ENCODE measurements around the gene SHANK1.

SHANK1 gene

GRCh38 chr19:50686310-50687032, 33.1 kb downstream of the SHANK1 start:
- DNase-seq (ENCODE audit: low read depth): no peak

- DNase-seq (ENCODE audit: low read depth): peak; percentile 70
Observed at GRCh38 chr19:50679177-50680125, 40.2 kb downstream of the SHANK1 start.

- no peak for DNase-seq (ENCODE audit: low read depth)
Observed at GRCh38 chr19:50678323-50678722, 41.3 kb downstream of the SHANK1 start.

- DNase-seq (ENCODE audit: low read depth): no peak
Observed at GRCh38 chr19:50677636-50678035, 42.0 kb downstream of the SHANK1 start.

- DNase-seq (ENCODE audit: low read depth): no peak
Observed at GRCh38 chr19:50676625-50677197, 42.9 kb downstream of the SHANK1 start.

GRCh38 chr19:50673118-50673517, 46.5 kb downstream of the SHANK1 start:
- DNase-seq (ENCODE audit: low read depth): no peak

GRCh38 chr19:50670102-50670380, 49.6 kb downstream of the SHANK1 start:
- no peak for DNase-seq (ENCODE audit: low read depth)

- peak; percentile 22 for DNase-seq (ENCODE audit: low read depth)
Observed at GRCh38 chr19:50669302-50670101, 50.1 kb downstream of the SHANK1 start.

- DNase-seq (ENCODE audit: low read depth): no peak
Observed at GRCh38 chr19:50668879-50669278, 50.7 kb downstream of the SHANK1 start.

- no peak for DNase-seq (ENCODE audit: low read depth)
Observed at GRCh38 chr19:50668416-50668815, 51.2 kb downstream of the SHANK1 start.

GRCh38 chr19:50667759-50668231, 51.8 kb downstream of the SHANK1 start:
- no peak for DNase-seq (ENCODE audit: low read depth)

- no peak for DNase-seq (ENCODE audit: low read depth)
Observed at GRCh38 chr19:50667177-50667758, 52.3 kb downstream of the SHANK1 start.

- DNase-seq (ENCODE audit: low read depth): no peak
Observed at GRCh38 chr19:50666346-50667176, 53.0 kb downstream of the SHANK1 start.

- DNase-seq (ENCODE audit: low read depth): no peak
Observed at GRCh38 chr19:50664204-50664603, 55.4 kb downstream of the SHANK1 start.

- no peak for DNase-seq (ENCODE audit: low read depth)
Observed at GRCh38 chr19:50663482-50663790, 56.2 kb downstream of the SHANK1 start.

GRCh38 chr19:50662651-50663481, 56.7 kb downstream of the SHANK1 start:
- DNase-seq (ENCODE audit: low read depth): no peak

- DNase-seq (ENCODE audit: low read depth): no peak
Observed at GRCh38 chr19:50661766-50662650, 57.6 kb downstream of the SHANK1 start.

- no peak for DNase-seq (ENCODE audit: low read depth)
Observed at GRCh38 chr19:50661023-50661422, 58.6 kb downstream of the SHANK1 start.

- no peak for DNase-seq (ENCODE audit: low read depth)
Observed at GRCh38 chr19:50660088-50660366, 59.6 kb downstream of the SHANK1 start.

Data from activated T-cell treated with anti-CD3 and anti-CD28 coated beads for 24 hours (primary cell).